GM23248 (cell line): ENCODE data around the gene OR5B12. TPM values are rescaled to one million over a fixed set of nuclear protein-coding genes. Genes with fewer than 3 reads are reported as not detected.

Experiments used
- DNase-seq: peaks from one replicate; pipeline ENCODE4 v3.0.0-alpha.2; 2015
- H2AFZ ChIP-seq: fragments of 200-600 bp; sonication (generic); 2 replicates; pipeline ENCODE4 v1.6.1; 2016; ENCODE audit warnings: antibody characterized with exemption
- H3F3A ChIP-seq: fragments of 200-600 bp; sonication (generic); 2 replicates; pipeline ENCODE4 v1.6.1; 2016; ENCODE audit warnings: mild to moderate bottlenecking, antibody characterized with exemption, mixed run types; ENCODE audit not compliant: insufficient read depth
- H3K27ac ChIP-seq: fragments of 200-600 bp; sonication (generic); 2 replicates; pipeline ENCODE4 v1.5.1; 2016; ENCODE audit warnings: mild to moderate bottlenecking
- H3K27me3 ChIP-seq: fragments of 200-600 bp; sonication (generic); replicated peaks from 2 replicates; pipeline ENCODE4 v1.6.1; 2016; ENCODE audit warnings: mild to moderate bottlenecking; ENCODE audit not compliant: insufficient read depth
- H3K36me3 ChIP-seq: fragments of 200-600 bp; sonication (generic); 2 replicates; pipeline ENCODE4 v1.6.1; 2016; ENCODE audit warnings: low read depth, mild to moderate bottlenecking
- H3K4me1 ChIP-seq: fragments of 200-600 bp; sonication (generic); 2 replicates; pipeline ENCODE4 v1.6.1; 2016; ENCODE audit warnings: mild to moderate bottlenecking; ENCODE audit not compliant: insufficient read depth
- H3K4me2 ChIP-seq: fragments of 200-600 bp; sonication (generic); one replicate; pipeline ENCODE4 v1.6.1; 2016; ENCODE audit warnings: mild to moderate bottlenecking; ENCODE audit not compliant: unreplicated experiment
- H3K4me3 ChIP-seq: fragments of 200-600 bp; sonication (generic); 2 replicates; pipeline ENCODE4 v1.5.1; 2016; ENCODE audit warnings: mild to moderate bottlenecking
- H3K79me2 ChIP-seq: fragments of 200-600 bp; sonication (generic); 2 replicates; pipeline ENCODE4 v1.6.1; 2016; ENCODE audit warnings: mild to moderate bottlenecking; ENCODE audit not compliant: insufficient read depth
- H3K9ac ChIP-seq: fragments of 200-600 bp; sonication (generic); 2 replicates; pipeline ENCODE4 v1.6.1; 2016; ENCODE audit warnings: mild to moderate bottlenecking
- H3K9me2 ChIP-seq: fragments of 200-600 bp; sonication (generic); 2 replicates; pipeline ENCODE4 v1.6.1; 2016; ENCODE audit warnings: mixed run types, mild to moderate bottlenecking, moderate library complexity; ENCODE audit not compliant: insufficient read depth
- H3K9me3 ChIP-seq: fragments of 200-600 bp; sonication (generic); one replicate; pipeline ENCODE4 v1.6.1; 2017; ENCODE audit warnings: low read depth
- H4K20me1 ChIP-seq: fragments of 200-600 bp; sonication (generic); 2 replicates; pipeline ENCODE4 v1.6.0; 2016; ENCODE audit not compliant: insufficient read depth
- EZH2 ChIP-seq: fragments of 200-600 bp; sonication (generic); IDR thresholded peaks from 2 replicates; pipeline ENCODE4 v1.6.1; 2018; ENCODE audit warnings: antibody characterized with exemption, mild to moderate bottlenecking; ENCODE audit not compliant: insufficient read depth, poor library complexity, severe bottlenecking
- EZH2phosphoT487 ChIP-seq: fragments of 200-600 bp; sonication (generic); IDR thresholded peaks from 2 replicates; pipeline ENCODE4 v1.6.1; 2018; ENCODE audit warnings: antibody characterized with exemption, moderate library complexity, mild to moderate bottlenecking, low read depth; ENCODE audit not compliant: insufficient read depth
- WGBS, 2 experiments: methylation state at CpG; one replicate each; pipeline ENCODE4 v1.1.6; 2015 to 2017; ENCODE audit warnings: low lambda C conversion rate in 2 of 2, low coverage in 1 of 2; ENCODE audit errors: missing lambda C conversion rate in 2 of 2; 5-methylcytosine and 5-hydroxymethylcytosine counted together
- in situ Hi-C: fragments of 300-500 bp; cut with MboI; formaldehyde crosslinking; loops from 2 replicates; pipeline ENCODE4 v1.15.0; 2020
- polyA plus RNA-seq: library from polyadenylated mRNA; unstranded; fragments of >200 nt; fragmentation: Nextera tagmentation; extraction: Ambion mirVana; gene quantifications from 2 replicates; pipeline ENCODE4 v1.2.1, GENCODE V29; 2016
- total RNA-seq: library from RNA; depleted of rRNA; stranded (reverse); fragments of >200 nt; shearing (Covaris generic); gene quantifications from 2 replicates; pipeline ENCODE4 v1.2.3, GENCODE V29; 2014; rRNA removed

The OR5B12 gene
- total and polyA plus RNA-seq, 2 experiments from 2014 or later, result not detected

- in situ Hi-C loops, result no loop called here
- no peaks in the 10 kb centered on the region for H4K20me1 ChIP-seq
- TF ChIP-seq EZH2phosphoT487 (no peak), EZH2 (no peak)
- H3K4me2 ChIP-seq, result peak overlapping the region; percentile 48
- no peak for DNase-seq
- H3K9me2 ChIP-seq, result no peaks in the 10 kb centered on the region
- H3K27me3 ChIP-seq, result no peaks in the 10 kb centered on the region
- 0 out of 2 replicates have a peak overlapping the region, but pooled peaks have one; percentile 30 for H3K9ac ChIP-seq
- WGBS, 2 experiments, result 9 to 10% methylated on average over 1 of the region's 1 CpG
- no peaks in the 10 kb centered on the region for H3K36me3 ChIP-seq
- H3F3A ChIP-seq, result peaks cover 47% of the 10 kb centered on the region
- peaks cover 52% of the 10 kb centered on the region for H3K4me1 ChIP-seq
- H2AFZ ChIP-seq, result peak overlapping the region; percentile 38
- H3K4me3 ChIP-seq, result no peak overlapping the region
- H3K9me3 ChIP-seq, result no peaks in the 10 kb centered on the region
- peak overlapping the region; percentile 72 for H3K27ac ChIP-seq
- H3K79me2 ChIP-seq, result no peaks in the 10 kb centered on the region
Observed at GRCh38 chr11:58392746-58393145, 49.3 kb downstream of the OR5B12 start.

DNA sequence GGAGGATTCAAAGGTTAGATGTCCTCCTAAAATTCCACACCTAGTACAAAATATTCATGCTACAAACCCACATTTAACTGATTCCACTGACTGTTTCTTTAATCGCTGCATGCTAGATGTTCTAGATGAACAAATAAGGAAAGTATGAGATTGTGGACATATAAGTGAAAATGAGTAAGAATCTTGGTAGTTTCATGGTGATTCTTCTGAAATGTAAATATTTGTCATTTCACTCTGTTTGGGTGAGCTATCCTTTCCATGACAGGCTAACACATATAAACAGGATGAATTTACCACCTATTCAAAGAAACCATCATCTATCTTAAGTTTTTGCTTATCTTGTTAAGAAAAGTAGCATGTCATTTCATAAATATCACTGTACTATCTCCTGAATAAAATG is 50.2 kb downstream of the OR5B12 start:
- H3K36me3 ChIP-seq, result no peaks in the 10 kb centered on the region
- peak overlapping the region; percentile 30; the same call in 1 of the 2 replicates for H3K9ac ChIP-seq
- in situ Hi-C loops, result no loop called here
- TF ChIP-seq EZH2phosphoT487 (no peak), EZH2 (no peak)
- H3K4me3 ChIP-seq, result no peak overlapping the region
- peaks cover 52% of the 10 kb centered on the region for H3K4me1 ChIP-seq
- peaks cover 47% of the 10 kb centered on the region for H3F3A ChIP-seq
- H3K9me2 ChIP-seq, result no peaks in the 10 kb centered on the region
- H3K27ac ChIP-seq, result peak overlapping the region; percentile 72
- peak overlapping the region; percentile 38; the same call in 1 of the 2 replicates for H2AFZ ChIP-seq
- no peaks in the 10 kb centered on the region for H3K9me3 ChIP-seq
- peak overlapping the region; percentile 48 for H3K4me2 ChIP-seq
- DNase-seq, result peak; percentile 71
- H3K27me3 ChIP-seq, result no peaks in the 10 kb centered on the region
- no peaks in the 10 kb centered on the region for H3K79me2 ChIP-seq
- WGBS, 2 experiments, result 24 to 26% methylated on average over 1 of the region's 1 CpG
- no peaks in the 10 kb centered on the region for H4K20me1 ChIP-seq

DNA sequence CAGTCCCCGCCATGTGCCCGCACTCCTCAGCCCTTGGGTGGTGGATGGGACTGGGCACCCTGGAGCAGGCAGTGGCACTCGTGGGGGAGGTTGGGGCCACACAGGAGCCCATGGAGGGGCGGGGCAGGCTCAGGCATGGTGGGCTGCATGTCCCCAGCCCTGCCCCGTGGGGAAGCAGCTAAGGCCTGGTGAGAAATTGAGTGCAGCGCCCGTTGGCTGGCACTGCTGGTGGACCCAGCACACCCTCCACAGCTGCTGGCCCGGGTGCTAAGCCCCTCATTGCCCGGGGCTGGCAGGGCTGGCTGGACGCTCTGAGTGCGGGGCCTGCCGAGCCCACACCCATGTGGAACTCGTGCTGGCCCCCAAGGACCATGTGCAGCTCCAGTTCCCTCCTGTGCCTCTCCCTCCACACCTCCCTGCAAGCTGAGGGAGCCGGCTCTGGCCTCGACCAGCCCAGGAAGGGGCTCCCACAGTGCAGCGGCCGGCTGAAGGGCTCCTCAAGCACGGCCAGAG is 51.4 kb downstream of the OR5B12 start:
- H3K4me3 ChIP-seq, result no peak overlapping the region
- H3K9ac ChIP-seq, result no peak overlapping the region
- H3K9me2 ChIP-seq, result no peaks in the 10 kb centered on the region
- TF ChIP-seq EZH2phosphoT487 (no peak), EZH2 (no peak)
- DNase-seq, result no peak
- no peak overlapping the region for H3K27ac ChIP-seq
- peaks cover 45% of the 10 kb centered on the region for H3F3A ChIP-seq
- in situ Hi-C loops, result no loop called here
- H3K4me2 ChIP-seq, result no peak overlapping the region
- WGBS, 2 experiments, result 72 to 77% methylated on average over 11 to 18 of the region's 18 CpGs
- no peaks in the 10 kb centered on the region for H3K27me3 ChIP-seq
- no peaks in the 10 kb centered on the region for H3K79me2 ChIP-seq
- H3K36me3 ChIP-seq, result no peaks in the 10 kb centered on the region
- no peaks in the 10 kb centered on the region for H3K9me3 ChIP-seq
- peaks cover 46% of the 10 kb centered on the region for H3K4me1 ChIP-seq
- H4K20me1 ChIP-seq, result no peaks in the 10 kb centered on the region
- H2AFZ ChIP-seq, result no peak overlapping the region

Other genes with a start within 250 kb of the OR5B12 start
- not detected in 2 replicates for gene OR1S2, start 238.1 kb downstream of the OR5B12 start, total RNA-seq
- not detected in 2 replicates for gene OR1S2, start 238.1 kb downstream of the OR5B12 start, polyA plus RNA-seq
- not detected in 2 replicates for gene OR1S1, start 229.5 kb downstream of the OR5B12 start, total RNA-seq
- not detected in 2 replicates for gene OR1S1, start 229.5 kb downstream of the OR5B12 start, polyA plus RNA-seq
- not detected in 2 replicates for gene OR10Q1, start 213.3 kb downstream of the OR5B12 start, total RNA-seq
- gene OR10Q1, start 213.3 kb downstream of the OR5B12 start, polyA plus RNA-seq, result not detected in 2 replicates
- not detected in 2 replicates for gene OR10W1, start 174.0 kb downstream of the OR5B12 start, total RNA-seq
- not detected in 2 replicates for gene OR10W1, start 174.0 kb downstream of the OR5B12 start, polyA plus RNA-seq
- not detected in 2 replicates for gene OR5B17, start 83.2 kb downstream of the OR5B12 start, total RNA-seq
- gene OR5B17, start 83.2 kb downstream of the OR5B12 start, polyA plus RNA-seq, result not detected in 2 replicates
- gene OR5B3, start 35.4 kb downstream of the OR5B12 start, total RNA-seq, result not detected in 2 replicates
- gene OR5B3, start 35.4 kb downstream of the OR5B12 start, polyA plus RNA-seq, result not detected in 2 replicates
- not detected in 2 replicates for gene OR5B2, start 14.1 kb downstream of the OR5B12 start, total RNA-seq
- gene OR5B2, start 14.1 kb downstream of the OR5B12 start, polyA plus RNA-seq, result not detected in 2 replicates
- not detected in 2 replicates for gene OR5B21, start 65.9 kb upstream of the OR5B12 start, total RNA-seq
- not detected in 2 replicates for gene OR5B21, start 65.9 kb upstream of the OR5B12 start, polyA plus RNA-seq
- gene LPXN, start 133.6 kb upstream of the OR5B12 start, total RNA-seq, result 164 and 169 TPM in 2 replicates
- gene LPXN, start 133.6 kb upstream of the OR5B12 start, polyA plus RNA-seq, result 134 and 139 TPM in 2 replicates
- 58.8 and 59.0 TPM in 2 replicates for gene ZFP91, start 136.8 kb upstream of the OR5B12 start, total RNA-seq
- gene ZFP91, start 136.8 kb upstream of the OR5B12 start, polyA plus RNA-seq, result 20.8 and 21.4 TPM in 2 replicates
- 1.6 and 3.9 TPM in 2 replicates for gene CNTF, start 180.4 kb upstream of the OR5B12 start, total RNA-seq
- 0.23 and 0.46 TPM in 2 replicates for gene CNTF, start 180.4 kb upstream of the OR5B12 start, polyA plus RNA-seq